ENCODE measurements around the gene DOCK4.

DNA sequence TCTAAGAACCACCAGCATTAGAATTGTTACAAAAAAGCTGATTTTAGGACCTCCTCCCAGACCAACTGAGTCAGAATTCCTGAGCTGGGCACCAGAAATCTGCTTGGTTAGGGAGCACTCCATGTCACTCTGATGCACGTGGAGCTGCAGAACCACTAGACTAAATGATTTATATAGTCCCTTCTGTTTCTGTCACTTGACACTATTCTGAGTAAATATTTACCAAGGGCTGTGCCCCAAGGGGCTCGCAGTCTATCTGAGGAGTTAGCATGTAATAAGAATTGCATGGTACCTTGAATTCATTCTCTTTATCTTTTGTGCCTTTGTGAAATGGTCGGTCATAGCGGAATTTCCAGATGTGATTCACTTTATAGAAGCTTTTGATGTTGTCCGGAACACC, 447.9 kb downstream of the DOCK4 start:
- no peak for TF ChIP-seq EZH2phosphoT487 (IDR thresholded peaks at IDR 0.05; ENCODE audit: insufficient read depth, low read depth)
- TF ChIP-seq EZH2 (IDR thresholded peaks at IDR 0.05; ENCODE audit: insufficient read depth, poor library complexity, severe bottlenecking) = no peak
